GM21619 (cell line): ENCODE results near the gene OR6A2.
"Not testable (repeated sequence)": the region's sequence is repeated elsewhere in the genome, so short reads cannot be mapped to it uniquely, and the experiment has no call there.

Experiments used
- ATAC-seq: cut with Tn5 transposase; IDR thresholded peaks from one replicate; pipeline ENCODE4 v1.9.1; 2021; ENCODE audit not compliant: unreplicated experiment

OR6A2 gene

GRCh38 chr11:6799402-6799801 is at the start of gene OR6A2:
TSS of gene OR6A2 (minus strand) at chr11:6799689. CDS start at chr11:6795708, 3,981 bp downstream.
- ATAC-seq, result no peak

- ATAC-seq, result no peak
These were observed 45.9 kb upstream of the OR6A2 start, which contains the start of gene OR10A5 for GRCh38 chr11:6845383-6845782. TSS of gene OR10A5 (plus strand) at chr11:6845683. CDS start at chr11:6845683, 0 bp downstream.

- no peak for ATAC-seq
These were observed 44.9 kb upstream of the OR6A2 start for GRCh38 chr11:6844356-6844755.

- ATAC-seq, result no peak
These were observed 44.2 kb upstream of the OR6A2 start for GRCh38 chr11:6843670-6844069.

- no peak for ATAC-seq
These were observed 42.2 kb upstream of the OR6A2 start for GRCh38 chr11:6841694-6842093.

GRCh38 chr11:6834021-6834420 is 34.5 kb upstream of the OR6A2 start:
- no peak for ATAC-seq

GRCh38 chr11:6833356-6833755 is 33.9 kb upstream of the OR6A2 start:
- no peak for ATAC-seq

- no peak for ATAC-seq
These were observed 28.6 kb upstream of the OR6A2 start for GRCh38 chr11:6828103-6828502.

- ATAC-seq, result no peak
These were observed 25.8 kb upstream of the OR6A2 start for GRCh38 chr11:6825231-6825744.

- no peak for ATAC-seq
These were observed 24.8 kb upstream of the OR6A2 start for GRCh38 chr11:6824136-6824823.

- ATAC-seq, result no peak
These were observed 19.5 kb upstream of the OR6A2 start for GRCh38 chr11:6818967-6819366.

- no peak for ATAC-seq
These were observed 18.2 kb upstream of the OR6A2 start for GRCh38 chr11:6817694-6818093.

GRCh38 chr11:6813656-6814055 is 14.2 kb upstream of the OR6A2 start:
- ATAC-seq, result no peak

GRCh38 chr11:6812390-6813005 is 13.0 kb upstream of the OR6A2 start:
- ATAC-seq, result peak; percentile 94

GRCh38 chr11:6801075-6801474 is 1.6 kb upstream of the OR6A2 start:
- ATAC-seq, result not testable (repeated sequence)

- ATAC-seq, result no peak
These were observed 4.8 kb downstream of the OR6A2 start for GRCh38 chr11:6794639-6795038.

GRCh38 chr11:6790546-6790945 is 8.9 kb downstream of the OR6A2 start:
- no peak for ATAC-seq

GRCh38 chr11:6782720-6783119 is 16.8 kb downstream of the OR6A2 start, which contains the start of gene OR2AG1:
TSS of gene OR2AG1 (plus strand) at chr11:6783020. CDS start at chr11:6785038, 2,018 bp downstream.
- no peak for ATAC-seq

GRCh38 chr11:6780829-6781228 is 18.7 kb downstream of the OR6A2 start:
- no peak for ATAC-seq

- no peak for ATAC-seq
These were observed 21.0 kb downstream of the OR6A2 start for GRCh38 chr11:6778518-6778917.

- peak; percentile 90 for ATAC-seq
These were observed 27.3 kb downstream of the OR6A2 start, which contains the start of gene OR2AG2 for GRCh38 chr11:6771926-6772893. TSS of gene OR2AG2 (minus strand) at chr11:6771976. CDS start at chr11:6768957, 3,019 bp downstream.
